GM10266 (cell line): Measurements from ENCODE around the gene FLOT1.
"Not testable (repeated sequence)": the region's sequence is repeated elsewhere in the genome, so short reads cannot be mapped to it uniquely, and the experiment has no call there.

Experiments used
- DNase-seq: peaks from one replicate; pipeline ENCODE4 v3.0.0; 2012; ENCODE audit errors: extremely low spot score
- TF ChIP-seq, protein P1 (sequence below): IDR thresholded peaks from 2 replicates; pipeline ENCODE4 v1.5.1; 2012; ENCODE audit warnings: mild to moderate bottlenecking, low read depth; ENCODE audit not compliant: control insufficient read depth, insufficient read depth; ENCODE audit errors: missing control alignments

The FLOT1 gene

DNA sequence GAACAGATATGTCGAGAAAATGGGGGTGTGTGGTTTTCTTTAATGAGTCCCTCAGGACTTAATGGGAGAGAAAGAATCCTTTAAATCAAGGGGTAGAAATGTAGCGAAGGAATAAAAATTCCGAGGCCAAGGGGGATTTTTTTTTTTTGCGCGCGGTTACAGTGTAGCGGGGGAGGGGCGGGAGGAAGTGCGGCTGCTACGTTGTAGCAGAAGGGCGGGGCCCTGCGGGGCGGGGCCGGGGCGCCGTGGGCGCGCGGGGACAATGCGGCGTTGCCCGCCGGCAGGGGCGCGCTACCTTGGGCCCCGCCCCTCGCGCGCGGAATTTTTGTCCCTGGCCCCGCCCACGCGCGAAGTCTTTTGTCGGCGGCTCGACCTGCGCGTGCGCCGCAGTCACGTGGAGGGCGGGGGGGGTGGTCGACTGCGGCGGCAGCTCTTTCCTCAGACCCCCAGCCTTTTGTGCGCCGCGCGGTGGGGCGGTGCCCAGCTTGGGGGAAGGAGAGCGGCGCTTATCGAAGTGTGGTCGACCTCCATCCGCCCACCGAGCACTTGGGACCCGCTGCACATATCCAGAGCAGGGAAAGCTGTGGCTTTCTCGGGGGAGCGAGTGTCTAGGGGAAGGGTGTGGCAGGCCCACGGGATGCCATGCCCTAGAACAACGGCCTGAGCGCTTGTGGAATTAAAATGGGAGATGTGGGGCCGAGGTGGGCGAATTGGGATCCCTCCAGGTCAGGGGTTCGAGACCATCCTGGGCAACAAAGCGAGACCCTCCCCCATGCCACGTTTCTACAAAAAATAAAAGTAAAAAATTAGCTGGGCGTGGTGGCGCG, 21.1 kb downstream of the FLOT1 start:
- TF ChIP-seq, protein P1, sequence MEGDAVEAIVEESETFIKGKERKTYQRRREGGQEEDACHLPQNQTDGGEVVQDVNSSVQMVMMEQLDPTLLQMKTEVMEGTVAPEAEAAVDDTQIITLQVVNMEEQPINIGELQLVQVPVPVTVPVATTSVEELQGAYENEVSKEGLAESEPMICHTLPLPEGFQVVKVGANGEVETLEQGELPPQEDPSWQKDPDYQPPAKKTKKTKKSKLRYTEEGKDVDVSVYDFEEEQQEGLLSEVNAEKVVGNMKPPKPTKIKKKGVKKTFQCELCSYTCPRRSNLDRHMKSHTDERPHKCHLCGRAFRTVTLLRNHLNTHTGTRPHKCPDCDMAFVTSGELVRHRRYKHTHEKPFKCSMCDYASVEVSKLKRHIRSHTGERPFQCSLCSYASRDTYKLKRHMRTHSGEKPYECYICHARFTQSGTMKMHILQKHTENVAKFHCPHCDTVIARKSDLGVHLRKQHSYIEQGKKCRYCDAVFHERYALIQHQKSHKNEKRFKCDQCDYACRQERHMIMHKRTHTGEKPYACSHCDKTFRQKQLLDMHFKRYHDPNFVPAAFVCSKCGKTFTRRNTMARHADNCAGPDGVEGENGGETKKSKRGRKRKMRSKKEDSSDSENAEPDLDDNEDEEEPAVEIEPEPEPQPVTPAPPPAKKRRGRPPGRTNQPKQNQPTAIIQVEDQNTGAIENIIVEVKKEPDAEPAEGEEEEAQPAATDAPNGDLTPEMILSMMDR, result peak; percentile 30
- DNase-seq, result peak; percentile 91

DNA sequence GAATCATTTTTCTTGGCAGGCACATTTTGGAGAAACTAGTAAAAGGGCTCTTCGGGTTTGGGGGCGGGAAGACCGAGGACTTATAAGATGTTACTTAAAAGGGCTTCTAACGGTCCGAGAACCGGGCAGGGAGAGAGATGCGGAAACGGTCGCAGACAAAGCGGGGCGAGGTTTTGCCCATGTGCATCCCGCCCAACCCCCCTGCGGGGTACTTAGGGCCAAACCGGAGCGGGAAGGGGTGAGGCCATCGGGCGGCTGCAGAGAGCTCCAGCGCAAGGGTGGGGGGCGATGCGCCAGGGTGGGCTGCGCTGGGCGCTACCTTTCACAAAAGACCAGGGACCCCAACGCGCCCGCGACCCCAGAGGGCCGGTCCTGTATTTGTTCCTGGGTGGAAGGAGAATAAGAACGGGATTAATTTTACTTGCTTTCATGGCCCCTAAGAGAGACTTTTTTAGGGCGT, 21.7 kb downstream of the FLOT1 start:
- TF ChIP-seq, protein P1, result no peak
- peak; percentile 53 for DNase-seq

DNA sequence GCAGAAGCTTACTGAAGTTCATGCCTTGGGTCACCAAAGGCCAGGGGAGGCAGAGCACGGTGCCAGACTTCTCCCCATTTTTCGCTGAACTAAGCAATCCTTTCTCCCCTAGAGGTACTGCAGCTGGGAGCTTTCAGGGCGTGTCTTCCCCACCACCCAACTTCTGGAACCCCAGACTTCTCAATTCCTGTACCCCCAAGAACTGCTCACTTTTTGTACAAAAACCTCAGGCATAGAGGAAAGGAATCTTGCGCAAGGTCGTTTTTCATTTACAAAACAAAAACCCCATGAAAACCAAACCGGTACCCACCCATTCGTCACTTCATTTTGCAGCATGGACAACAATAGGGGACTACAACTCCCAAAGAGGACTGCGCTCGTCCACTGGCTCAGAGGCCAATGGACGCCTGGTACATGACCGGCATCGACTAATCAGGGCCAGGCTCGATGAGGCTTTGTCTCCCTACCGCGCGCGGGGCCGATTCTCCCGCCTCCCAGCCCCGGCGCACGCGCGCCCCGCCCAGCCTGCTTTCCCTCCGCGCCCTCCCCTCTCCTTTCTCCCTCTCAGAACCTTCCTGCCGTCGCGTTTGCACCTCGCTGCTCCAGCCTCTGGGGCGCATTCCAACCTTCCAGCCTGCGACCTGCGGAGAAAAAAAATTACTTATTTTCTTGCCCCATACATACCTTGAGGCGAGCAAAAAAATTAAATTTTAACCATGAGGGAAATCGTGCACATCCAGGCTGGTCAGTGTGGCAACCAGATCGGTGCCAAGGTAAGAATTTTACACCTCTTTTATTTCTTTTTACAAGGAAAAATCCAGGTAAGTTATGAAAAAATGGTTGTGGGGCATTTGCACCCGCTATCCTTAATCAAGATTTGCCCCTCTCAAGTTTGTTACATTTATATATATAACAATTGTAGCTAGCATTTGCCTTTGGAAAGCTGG, 22.4 kb downstream of the FLOT1 start, which contains the start of gene TUBB:
TSS of gene TUBB (plus strand) at position 562 of the 947 bp plus-strand sequence. CDS start at position 717, 155 bp downstream.
- DNase-seq, result peak; percentile 91
- TF ChIP-seq, protein P1, result no peak

DNA sequence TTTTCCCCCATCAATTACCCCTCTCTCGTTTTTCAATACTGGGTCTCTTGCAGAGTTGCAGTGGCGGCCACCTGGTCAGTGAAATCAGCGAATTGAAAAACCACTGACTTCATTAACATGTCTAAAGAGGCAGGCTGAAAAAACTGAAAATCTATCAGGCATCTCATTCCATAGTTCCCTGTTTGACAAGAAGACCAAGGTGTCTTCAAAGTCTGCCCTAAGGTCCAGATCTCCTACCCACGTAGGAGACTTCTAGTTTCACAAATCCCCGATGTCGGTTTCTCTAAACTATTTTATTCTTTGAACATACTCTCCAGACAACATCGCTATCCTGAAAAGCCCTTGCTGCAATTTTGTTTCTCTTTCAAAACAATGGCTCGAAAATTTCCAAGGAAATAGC, 23.1 kb downstream of the FLOT1 start:
- no peak for DNase-seq

DNA sequence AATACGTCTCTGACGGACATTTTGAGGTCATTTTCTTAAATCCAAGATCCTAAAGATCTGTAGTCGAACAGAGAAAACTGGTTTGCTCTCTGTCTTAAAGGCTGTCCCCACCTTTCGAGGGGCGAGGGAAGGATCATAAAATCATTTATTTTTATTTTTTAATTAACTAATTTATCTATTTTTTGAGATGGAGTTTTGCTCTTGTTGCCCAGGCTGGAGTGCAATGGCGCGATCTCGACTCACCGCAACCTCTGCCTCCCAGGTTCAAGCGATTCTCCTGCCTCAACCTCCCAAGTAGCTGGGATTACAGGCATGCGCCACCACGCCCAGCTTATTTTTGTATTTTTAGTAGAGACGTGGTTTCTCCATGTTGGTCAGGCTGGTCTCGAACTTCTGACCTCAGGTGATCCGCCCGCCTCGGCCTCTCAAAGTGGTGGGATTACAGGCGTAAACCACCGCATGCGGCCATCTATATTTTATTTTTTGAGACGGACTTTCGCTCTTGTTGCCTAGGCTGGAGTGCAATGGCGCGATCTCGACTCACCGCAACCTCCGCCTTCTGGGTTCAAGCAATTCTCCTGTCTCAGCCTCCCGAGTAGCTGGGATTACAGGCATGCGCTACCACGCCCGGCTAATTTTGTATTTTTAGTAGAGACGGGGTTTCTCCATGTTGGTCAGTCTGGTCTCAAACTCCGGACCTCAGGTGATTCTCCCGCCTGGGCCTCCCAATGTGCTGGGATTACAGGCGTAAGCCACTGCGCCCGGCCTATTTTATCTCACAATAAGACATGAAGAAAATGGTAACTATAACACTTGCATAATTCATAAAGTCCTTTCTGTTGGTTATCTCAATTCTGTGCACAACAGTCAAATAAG, 24.4 kb downstream of the FLOT1 start:
- DNase-seq, result not testable (repeated sequence)

More for the DNA sequence above, 23.1 kb downstream of the FLOT1 start:
- TF ChIP-seq, protein P1, result no peak

DNA sequence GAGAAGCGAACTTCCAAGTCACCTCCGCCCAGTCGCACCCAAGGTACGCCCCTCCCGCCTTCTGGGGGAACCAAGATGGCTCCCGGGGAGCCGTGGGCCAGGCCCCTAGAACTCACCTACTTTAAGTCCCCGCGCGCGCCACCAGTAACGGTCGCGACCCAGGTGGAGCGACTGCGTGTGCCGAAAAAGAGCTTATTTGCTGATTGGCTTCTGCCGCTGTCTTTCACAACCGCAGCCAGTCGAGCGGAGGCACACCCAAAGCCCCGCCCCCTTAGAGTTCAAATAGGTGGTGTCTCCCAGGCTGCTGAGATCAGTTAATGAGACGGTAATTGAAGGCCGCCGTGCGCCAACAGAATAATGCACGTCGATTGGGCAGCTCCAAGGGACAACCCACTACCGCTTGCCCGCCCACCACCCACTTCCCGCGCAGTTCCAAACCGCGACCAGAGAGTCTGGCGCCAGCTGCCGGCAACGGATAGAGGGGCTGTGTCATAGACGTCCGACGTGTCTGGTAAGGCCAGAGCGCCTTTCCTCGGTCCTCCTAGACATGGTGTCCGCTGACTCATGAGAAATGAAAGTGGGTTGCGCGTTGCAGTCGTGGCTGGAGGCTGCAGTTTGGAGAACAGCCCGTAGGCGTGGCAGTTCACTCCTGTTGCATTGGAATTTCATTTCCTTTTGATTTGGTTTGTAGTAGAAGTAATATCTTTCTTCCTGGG, 25.2 kb downstream of the FLOT1 start, which contains the start of gene MDC1:
TSS of gene MDC1 (minus strand) at position 153 of the 716 bp plus-strand sequence. CDS start 2,106 bp downstream, outside the sequence.
- TF ChIP-seq, protein P1, result no peak
- DNase-seq, result peak; percentile 94
